Choroid plexus epithelial cell (primary cell): Measurements from ENCODE around the gene SLX4IP.

Experiments
- DNase-seq: peaks from one replicate; pipeline ENCODE4 v3.0.0-alpha.2; 2010; ENCODE audit warnings: low read depth
- H3K4me3 ChIP-seq: 2 replicates; pipeline ENCODE4 v1.5.1; 2011; ENCODE audit warnings: low read depth, mild to moderate bottlenecking, control low read depth, low read length, moderate library complexity
- TF ChIP-seq, protein P1 (sequence below): conservative IDR thresholded peaks from 2 replicates; pipeline ENCODE4 v1.5.1; 2011; ENCODE audit warnings: low read depth, mild to moderate bottlenecking, control low read depth, inconsistent platforms, low read length, moderate library complexity

Gene SLX4IP

DNA sequence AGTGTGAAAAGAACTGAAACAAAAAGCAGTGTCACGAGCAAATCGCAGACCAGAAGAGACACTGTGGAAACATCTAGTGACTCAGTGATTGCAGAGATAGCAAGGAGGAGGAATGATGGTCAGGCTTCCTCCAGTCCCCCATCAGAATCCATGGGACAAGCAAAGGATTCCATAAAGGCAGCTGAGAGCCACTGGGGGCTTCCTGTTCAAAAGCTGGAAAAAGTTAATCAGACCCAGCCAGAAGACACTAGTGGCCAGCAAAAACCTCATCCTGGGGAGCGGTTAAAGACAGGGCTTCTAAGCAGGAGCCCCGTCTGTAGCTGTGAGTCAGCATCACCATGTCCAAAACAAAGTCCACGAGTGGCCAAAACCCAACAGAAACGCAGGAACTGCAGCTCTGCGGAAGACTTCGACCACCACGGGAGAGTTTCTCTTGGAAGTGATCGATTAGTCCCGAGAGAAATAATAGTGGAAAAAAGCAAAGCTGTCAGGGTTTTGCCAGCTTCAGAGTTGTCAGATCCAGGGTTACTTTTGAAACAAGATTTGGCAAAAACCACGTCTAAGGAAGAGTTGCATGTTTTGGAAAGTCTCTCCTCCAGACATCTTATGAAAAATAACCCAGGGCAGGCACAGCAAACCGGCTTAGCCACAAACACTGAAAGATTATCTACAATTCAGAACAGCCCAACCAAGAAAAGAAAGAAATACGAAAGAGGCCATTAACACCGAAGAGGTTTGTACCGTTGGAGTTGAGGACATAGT, 187.7 kb downstream of the SLX4IP start:
- DNase-seq, result peak; percentile 83
- peak overlapping the region; percentile 20 for H3K4me3 ChIP-seq
- TF ChIP-seq, protein P1, sequence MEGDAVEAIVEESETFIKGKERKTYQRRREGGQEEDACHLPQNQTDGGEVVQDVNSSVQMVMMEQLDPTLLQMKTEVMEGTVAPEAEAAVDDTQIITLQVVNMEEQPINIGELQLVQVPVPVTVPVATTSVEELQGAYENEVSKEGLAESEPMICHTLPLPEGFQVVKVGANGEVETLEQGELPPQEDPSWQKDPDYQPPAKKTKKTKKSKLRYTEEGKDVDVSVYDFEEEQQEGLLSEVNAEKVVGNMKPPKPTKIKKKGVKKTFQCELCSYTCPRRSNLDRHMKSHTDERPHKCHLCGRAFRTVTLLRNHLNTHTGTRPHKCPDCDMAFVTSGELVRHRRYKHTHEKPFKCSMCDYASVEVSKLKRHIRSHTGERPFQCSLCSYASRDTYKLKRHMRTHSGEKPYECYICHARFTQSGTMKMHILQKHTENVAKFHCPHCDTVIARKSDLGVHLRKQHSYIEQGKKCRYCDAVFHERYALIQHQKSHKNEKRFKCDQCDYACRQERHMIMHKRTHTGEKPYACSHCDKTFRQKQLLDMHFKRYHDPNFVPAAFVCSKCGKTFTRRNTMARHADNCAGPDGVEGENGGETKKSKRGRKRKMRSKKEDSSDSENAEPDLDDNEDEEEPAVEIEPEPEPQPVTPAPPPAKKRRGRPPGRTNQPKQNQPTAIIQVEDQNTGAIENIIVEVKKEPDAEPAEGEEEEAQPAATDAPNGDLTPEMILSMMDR, result peak; percentile 20

DNA sequence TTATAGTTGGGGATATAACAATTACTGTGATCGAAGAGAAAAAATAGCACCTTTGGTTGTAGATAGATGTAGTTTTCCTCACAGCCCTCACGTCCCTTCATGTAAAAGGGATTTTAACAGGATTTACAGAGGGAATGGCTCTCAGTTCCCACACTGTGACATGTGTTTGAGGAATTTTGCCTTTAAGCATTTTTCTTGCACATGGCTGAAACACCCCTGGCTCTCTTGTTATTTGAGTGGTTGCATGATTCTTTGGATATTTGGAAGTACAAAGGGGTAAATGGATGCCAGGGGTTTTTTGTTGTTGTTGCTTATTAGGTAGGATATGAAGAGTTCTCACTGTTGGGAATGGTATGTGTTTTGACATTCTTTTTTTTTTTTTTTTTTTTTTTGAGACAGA, 190.5 kb downstream of the SLX4IP start:
- TF ChIP-seq, protein P1, result no peak
- no peak overlapping the region for H3K4me3 ChIP-seq

DNA sequence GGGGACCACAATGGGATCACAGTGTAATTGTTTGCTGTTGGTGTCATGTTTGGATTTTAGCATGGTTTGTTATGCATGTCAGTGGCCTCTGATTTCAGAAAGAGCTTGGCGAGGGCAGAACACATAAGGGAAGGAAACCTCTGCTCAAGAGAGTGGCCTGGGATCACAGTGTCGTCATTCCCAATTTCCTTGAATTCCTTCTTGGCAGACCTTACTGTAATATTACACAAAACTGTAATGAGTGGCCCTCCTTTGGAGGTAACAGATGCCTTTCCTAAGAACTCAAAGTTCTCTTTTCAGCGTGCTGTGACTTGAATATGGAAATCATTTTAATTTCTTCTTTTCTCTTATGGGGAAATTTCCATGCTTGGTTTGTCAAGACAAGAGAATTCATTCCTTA, 191.8 kb downstream of the SLX4IP start:
- peak; percentile 37 for DNase-seq
- TF ChIP-seq, protein P1, result no peak
- H3K4me3 ChIP-seq, result no peak overlapping the region

More for the DNA sequence above, 190.5 kb downstream of the SLX4IP start:
- no peak for DNase-seq

DNA sequence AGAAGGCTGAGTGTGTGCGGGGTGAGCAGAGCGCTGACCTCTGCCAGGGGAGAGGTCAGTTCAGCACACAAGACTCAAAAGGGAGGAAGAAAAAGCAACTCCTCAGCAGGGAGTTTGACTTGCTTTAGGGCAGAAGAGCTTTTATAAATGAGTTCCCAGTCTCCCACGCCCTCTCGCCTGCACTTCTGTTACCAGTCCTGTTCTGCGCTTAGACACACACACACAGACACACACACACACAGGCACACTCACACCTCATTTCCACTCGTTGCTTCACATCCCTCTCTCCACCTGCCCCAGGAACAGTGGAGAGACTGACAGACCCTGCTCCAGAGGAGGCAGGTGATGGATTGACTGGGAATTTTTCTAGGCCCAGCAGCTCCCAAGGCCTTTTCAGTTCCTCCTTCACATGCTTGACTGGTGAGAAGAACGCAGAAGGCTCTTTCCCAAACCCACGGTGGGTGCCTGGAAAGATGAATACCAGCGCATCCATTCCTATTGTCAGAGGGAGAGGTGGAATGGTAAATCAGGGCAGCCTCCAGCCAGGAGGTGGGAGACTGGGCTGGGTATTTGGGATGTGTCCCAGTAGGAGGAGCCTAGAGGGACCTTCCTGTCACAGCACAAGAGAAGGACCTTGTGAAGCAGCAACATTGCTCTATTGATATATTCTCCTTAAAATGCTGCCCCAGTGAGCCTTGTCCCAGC, 195.0 kb downstream of the SLX4IP start:
- DNase-seq, result peak; percentile 33
- TF ChIP-seq, protein P1, result no peak

DNA sequence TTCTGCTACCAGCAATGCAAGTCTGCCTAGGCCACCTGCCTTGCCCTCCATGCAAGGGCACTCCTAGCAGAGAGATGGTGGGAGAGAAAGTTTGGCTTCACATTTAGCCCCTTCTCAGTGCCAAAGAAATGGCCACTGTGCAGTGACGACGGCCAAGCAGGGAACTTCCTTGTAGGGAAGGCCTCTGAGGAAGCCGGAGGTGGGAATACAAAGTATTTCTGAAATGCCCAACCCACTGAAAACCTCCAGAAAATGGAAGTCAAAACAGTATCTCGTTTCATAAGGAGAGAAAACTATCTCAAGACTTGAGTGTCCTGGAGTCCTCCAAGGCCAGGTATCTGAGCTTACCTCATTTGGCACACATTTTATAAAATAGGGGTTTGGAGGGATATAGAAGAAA, 196.0 kb downstream of the SLX4IP start:
- DNase-seq, result no peak
- TF ChIP-seq, protein P1, result no peak
- no peak overlapping the region for H3K4me3 ChIP-seq

More for the DNA sequence above, 195.0 kb downstream of the SLX4IP start:
- no peak overlapping the region for H3K4me3 ChIP-seq

DNA sequence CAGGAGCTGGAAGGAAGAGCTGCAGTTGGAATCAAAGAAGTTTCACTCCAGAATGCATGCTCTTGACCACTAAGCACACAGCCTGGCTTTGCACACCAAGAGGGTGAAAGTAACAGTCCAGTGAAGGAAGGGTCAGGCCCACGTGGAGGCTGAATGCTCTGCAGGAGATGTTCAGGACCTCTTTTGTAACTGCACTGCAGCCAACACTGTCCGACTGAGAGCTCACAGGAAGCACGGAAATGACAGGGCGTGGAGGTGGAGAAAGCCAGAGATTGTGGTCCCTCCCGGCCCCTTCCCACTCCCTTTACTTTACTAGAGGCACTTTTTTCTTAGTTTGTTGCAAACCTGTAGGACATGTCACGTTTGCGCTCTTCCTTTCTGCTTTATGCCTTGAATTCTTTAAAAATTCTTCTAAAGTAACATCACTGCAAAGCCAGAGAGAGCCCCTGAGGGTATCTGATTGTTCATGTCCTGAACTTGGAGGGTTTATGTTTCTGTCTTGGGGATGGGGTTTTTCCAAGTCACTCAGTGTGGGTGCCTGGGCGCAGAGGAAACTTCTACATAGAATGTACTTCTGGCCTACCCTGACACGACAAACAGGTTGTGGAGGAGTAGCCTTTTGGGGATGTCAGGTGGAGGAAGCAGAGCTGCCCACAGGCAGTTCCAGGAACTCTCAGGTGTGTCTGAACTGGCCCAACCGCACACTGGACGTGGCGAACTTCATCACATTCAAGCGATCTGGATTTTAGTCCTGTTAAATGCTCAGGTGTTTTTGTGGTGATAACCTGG, 197.8 kb downstream of the SLX4IP start:
- peak; percentile 70 for DNase-seq
- no peak overlapping the region for H3K4me3 ChIP-seq
- TF ChIP-seq, protein P1, result no peak
